ENCODE measurements around the gene TEX50.
A peak's percentile ranks its signal among the peaks of the same experiment; 100 is the strongest.
"Not testable (repeated sequence)": the region's sequence is repeated elsewhere in the genome, so short reads cannot be mapped to it uniquely, and the experiment has no call there.

TEX50 gene, protein sequence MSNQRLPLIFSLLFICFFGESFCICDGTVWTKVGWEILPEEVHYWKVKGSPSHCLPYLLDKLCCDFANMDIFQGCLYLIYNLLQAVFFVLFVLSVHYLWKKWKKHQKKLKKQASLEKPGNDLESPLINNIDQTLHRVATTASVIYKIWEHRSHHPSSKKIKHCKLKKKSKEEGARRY

DNA sequence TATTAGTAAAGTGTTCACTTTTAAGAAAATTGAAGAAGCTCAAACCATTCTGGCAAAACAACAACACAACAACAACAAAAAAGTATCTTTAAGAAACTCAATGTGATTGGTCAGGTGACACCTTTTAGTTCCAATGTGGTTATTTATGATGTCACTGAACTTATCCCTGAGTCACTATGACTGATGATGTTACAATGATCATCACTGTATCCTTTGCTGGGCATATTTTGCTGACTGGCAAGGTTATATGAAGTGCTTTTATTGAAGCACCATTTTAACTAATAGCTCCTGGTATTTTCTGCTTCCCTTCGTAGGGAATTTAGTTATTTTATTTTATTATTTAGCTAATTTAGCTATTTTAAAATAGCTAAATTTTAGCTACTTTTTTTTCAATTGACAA is at the start of gene TEX50:
Gene TEX50, plus strand, starts transcription at position 223 of the 400 bp plus-strand sequence. CDS start 184 bp downstream, outside the sequence.
- H3K4me3 ChIP-seq (ENCODE audit: low read depth, low read length): no peak within 1 kb of the TSS

GRCh38 chr1:173590557-173590956 is 44.6 kb upstream of the TEX50 start:
- no peak overlapping the region for H3K4me3 ChIP-seq (ENCODE audit: low read depth, low read length)

DNA sequence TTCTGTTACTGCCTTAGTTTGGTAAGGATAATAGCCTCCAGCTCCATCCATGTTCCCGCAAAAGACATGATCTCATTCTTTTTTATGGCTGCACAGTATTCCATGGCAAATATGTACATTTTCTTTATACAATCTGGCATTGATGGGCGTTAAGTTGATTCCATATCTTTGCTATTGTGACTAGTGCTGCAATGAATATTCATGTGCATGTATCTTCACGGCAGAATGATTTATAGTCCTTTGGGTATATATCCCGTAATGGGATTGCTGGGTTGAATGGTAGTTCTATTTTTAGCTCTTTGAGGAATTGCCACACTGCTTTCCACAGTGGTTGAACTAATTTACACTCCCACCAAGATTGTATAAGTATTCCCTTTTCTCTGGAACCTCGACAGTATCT is 44.0 kb upstream of the TEX50 start:
- not testable (repeated sequence) for H3K4me3 ChIP-seq (ENCODE audit: low read depth, low read length)

- H3K4me3 ChIP-seq (ENCODE audit: low read depth, low read length): no peak overlapping the region
These were observed 38.9 kb upstream of the TEX50 start for GRCh38 chr1:173596097-173596825.

DNA sequence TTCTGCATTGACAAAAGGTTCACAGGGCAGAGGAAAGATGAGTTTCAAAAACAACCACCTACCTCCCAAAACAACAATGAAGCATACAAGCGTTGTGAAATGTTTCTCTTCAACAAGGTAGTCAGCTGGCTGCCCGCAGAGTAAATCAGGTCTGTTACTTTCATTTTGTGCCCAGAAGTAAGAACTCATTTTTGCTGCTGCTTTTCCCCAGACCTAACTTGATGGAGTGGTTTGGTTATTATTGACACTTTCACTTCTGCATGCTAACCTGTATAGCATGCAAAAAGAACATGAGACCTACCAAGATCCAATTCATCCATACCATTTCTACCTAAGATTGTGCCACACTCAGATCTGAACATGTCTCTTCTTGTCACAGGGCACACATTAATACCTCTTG is 33.5 kb upstream of the TEX50 start:
- no peak overlapping the region for H3K4me3 ChIP-seq (ENCODE audit: low read depth, low read length)

DNA sequence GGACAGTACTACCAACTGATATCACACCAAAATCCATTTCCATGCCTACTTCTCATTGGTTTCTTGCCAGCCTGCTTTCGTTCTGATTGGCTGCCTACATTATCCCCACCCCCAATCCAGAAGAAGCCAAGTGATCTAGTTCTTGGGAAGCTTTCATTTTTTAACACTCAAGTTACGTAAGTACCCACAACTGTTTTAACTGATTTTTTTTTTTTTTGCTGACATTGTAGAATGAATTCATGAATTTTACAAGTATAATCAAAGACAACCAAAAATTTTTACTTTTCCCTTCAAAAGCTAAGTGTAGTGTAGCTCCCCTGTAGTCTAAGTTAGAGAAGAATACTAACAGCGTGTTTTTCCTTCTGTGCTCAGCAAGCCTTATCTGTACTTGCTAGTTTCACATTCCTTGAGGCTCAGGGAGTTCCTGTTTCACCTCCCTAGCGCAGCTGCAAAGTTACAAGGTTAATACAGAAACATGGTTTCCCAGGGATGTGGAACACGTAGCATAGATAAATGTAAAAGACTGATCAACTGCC is 32.0 kb upstream of the TEX50 start, which contains the start of gene SLC9C2:
Gene SLC9C2, minus strand, starts transcription at position 17 of the 536 bp plus-strand sequence. CDS start 1,296 bp downstream, outside the sequence.
- no peak within 1 kb of the TSS for H3K4me3 ChIP-seq (ENCODE audit: low read depth, low read length)

DNA sequence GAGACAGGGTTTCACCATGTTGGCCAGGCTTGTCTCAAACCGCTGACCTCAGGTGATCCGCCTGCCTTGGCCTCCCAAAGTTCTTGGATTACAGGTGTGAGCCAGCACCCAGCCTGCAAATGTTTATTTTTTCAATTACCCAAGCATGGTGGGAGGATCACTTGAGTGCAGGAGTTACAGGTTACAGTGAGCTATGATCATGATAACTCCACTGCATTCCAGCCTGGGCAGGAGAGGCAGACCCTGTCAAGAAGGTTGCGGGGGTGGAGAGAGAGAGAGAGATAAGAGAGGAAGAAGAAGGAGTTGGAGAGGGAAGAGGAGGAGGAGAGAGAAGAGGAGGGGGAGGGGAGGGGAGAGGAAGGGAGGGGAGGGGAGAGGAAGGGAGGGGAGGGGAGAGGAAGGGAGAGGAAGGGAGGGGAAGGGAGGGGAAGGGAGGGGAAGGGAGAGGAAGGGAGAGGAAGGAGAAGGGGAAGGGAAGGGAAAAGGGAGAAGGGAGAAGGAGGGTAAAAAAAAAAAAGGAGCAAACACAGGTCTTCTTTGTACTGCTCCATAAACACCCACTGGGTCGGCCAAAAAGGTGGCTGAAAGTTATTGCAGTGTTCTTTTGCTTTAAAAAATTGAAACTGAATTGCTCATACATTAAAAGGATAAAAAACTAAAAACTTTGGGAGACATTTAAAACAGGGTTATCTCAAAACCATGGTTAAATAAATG is 26.5 kb upstream of the TEX50 start:
- H3K4me3 ChIP-seq (ENCODE audit: low read depth, low read length): no peak overlapping the region

GRCh38 chr1:173613086-173613485 is 22.1 kb upstream of the TEX50 start:
- not testable (repeated sequence) for H3K4me3 ChIP-seq (ENCODE audit: low read depth, low read length)

GRCh38 chr1:173616859-173617258 is 18.3 kb upstream of the TEX50 start:
- H3K4me3 ChIP-seq (ENCODE audit: low read depth, low read length): no peak overlapping the region

- no peak overlapping the region for H3K4me3 ChIP-seq (ENCODE audit: low read depth, low read length)
These were observed 7.9 kb upstream of the TEX50 start for GRCh38 chr1:173627269-173627668.

- no peak overlapping the region for H3K4me3 ChIP-seq (ENCODE audit: low read depth, low read length)
These were observed 6.2 kb upstream of the TEX50 start for GRCh38 chr1:173628888-173629287.

DNA sequence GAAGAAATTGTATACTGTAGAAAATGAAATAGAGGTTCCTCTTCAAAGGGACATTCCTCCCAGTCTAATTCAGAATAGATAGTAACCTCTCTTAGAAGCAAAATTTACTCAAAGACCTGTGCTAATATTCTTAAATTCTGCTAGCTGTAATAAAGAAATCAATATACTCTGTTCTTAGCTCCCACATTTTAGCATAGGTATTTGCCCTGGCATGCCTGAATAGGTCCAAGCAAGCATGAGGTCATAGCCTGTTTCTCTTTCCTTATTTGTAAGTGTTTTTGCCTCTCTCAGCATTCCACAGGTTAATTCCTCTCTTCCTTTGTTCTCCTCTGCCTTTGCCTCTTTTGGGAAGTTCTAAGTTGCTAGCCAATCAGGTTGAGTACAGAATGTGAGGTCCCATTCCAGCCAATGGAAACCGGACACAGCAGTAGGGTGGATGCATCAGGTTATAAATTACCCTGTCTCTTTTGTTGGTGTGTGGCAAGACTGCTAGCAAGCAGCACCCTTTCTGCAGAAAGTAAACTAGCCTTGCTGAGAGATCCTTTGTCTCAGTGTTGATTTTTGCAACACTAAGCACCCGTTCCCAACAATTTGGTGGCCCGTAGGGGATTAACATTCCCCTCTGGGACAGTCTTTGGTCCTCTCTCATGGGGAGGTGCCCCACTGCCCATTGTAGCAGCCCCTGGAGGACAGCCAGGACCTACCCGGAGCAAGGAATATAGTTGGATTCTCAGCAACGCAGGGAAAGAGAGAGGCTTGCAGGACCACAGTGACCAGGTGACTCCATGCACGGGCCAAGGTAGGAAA is 2.3 kb downstream of the TEX50 start:
- H3K4me3 ChIP-seq (ENCODE audit: low read depth, low read length): peak overlapping the region; percentile 34

- peak overlapping the region; percentile 34 for H3K4me3 ChIP-seq (ENCODE audit: low read depth, low read length)
These were observed 3.2 kb downstream of the TEX50 start for GRCh38 chr1:173638043-173639021.

GRCh38 chr1:173639102-173639501 is 4.0 kb downstream of the TEX50 start:
- no peak overlapping the region for H3K4me3 ChIP-seq (ENCODE audit: low read depth, low read length)

DNA sequence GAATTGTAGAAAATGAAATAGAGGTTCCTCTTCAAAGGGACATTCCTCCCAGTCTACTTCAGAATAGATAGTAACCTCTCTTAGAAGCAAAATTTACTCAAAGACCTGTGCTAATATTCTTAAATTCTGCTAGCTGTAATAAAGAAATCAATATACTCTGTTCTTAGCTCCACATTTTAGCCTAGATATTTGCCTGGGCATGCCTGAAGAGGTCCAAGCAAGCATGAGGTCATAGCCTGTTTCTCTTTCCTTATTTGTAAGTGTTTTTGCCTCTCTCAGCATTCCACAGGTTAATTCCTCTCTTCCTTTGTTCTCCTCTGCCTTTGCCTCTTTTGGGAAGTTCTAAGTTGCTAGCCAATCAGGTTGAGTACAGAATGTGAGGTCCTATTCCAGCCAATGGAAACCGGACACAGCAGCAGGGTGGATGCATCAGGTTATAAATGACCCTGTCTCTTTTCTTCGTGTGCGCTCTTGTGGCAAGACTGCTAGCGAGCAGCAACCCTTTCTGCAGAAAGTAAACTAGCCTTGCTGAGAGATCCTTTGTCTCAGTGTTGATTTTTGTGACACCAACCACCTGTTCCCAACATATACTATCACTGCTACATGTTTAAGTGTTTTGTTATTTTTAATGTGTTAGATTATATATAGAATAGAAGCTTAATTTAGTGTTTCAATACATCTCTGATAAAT is 7.5 kb downstream of the TEX50 start:
- not testable (repeated sequence) for H3K4me3 ChIP-seq (ENCODE audit: low read depth, low read length)

DNA sequence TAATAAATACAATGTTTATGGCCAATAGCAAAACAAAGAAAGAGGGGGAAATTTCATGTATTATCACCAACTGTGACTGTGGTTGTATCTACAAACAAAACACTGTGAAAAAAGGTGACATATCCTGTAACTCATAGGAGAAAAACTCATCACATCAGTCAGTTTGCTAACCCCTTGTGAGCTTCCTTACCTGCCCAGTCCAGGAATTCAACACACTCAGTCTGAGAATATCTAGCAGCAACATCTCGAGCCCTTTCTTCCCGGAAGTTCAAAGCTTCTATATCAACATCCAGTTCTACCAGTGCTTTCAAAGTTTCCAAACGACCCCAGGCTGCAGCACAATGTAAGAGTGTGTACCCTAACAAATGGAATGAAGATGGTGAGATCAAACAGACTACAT is 11.5 kb downstream of the TEX50 start:
- H3K4me3 ChIP-seq (ENCODE audit: low read depth, low read length): no peak overlapping the region

DNA sequence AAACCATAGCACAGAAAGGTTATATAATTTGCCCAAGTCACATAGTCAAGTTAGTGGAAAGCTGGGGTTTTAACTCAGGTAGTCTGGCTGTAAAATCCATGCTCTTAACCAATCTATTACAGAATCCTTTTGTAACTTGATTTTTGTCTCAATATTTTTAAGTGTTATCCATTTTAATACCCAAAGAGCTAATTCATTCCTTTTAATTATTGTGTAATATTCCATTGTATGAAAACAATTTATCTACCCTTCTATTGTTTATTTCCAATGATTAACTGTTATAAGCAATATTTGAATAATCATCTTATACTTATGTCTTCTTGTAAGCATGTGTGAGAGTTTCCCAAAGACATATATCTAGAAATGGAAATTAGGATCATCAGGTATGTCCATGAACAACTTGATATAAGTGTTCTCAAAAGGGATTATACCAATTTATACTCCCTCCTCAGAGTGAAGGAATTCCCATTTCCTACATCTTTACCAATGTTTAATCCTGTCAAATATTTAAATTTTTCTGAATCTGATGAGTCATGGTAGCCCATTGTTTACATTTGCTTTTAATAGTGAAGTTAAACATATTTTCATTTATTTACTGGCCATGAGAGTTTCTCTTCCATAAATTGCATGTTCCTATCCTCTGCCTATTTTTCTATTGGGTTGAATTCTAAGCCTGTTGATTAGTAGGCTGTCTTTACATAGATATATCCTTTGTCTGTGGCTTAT is 13.9 kb downstream of the TEX50 start:
- no peak overlapping the region for H3K4me3 ChIP-seq (ENCODE audit: low read depth, low read length)

DNA sequence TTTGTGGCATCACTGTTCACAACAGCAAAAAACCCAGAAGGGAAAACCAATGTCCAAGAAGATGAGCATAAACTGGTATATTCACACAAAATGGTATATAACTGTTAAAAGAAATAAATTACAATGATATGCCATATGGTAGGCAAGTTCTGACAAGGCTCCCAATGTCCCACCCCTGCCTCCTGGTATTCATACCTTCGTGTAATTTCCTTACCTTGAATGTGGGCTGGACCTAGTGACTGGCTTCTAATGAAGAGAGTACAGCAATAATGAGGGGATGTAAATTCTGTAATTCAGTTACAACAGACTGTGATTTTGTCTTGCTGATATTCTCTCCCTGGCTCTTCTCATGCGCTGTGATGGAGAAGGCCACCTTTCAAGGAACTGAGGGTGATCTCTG is 25.2 kb downstream of the TEX50 start:
- H3K4me3 ChIP-seq (ENCODE audit: low read depth, low read length): no peak overlapping the region

All from iPS-11a (cell line).